Adrenal gland (tissue), 5 donors: ENCODE data around the gene CCHCR1.
A peak's percentile ranks its signal among the peaks of the same experiment; 100 is the strongest.

Experiments used
- CTCF ChIP-seq, 6 experiments: fragments of 450-650 bp in 4 of 6; fragments of 200-600 bp in 2 of 6; sonication (generic) in 1 of 6; IDR thresholded peaks; 1 replicate in 5 of 6; 2 replicates in 1 of 6; pipeline versions ENCODE4 v1.5.1 to v1.8.0; 2016 to 2021; ENCODE audit warnings: antibody characterized with exemption in 6 of 6, mild to moderate bottlenecking in 2 of 6, moderate library complexity in 1 of 6
- POLR2A ChIP-seq, 2 donors: fragments of 450-650 bp; IDR thresholded peaks; one replicate each; pipeline ENCODE4 v1.6.1; 2017; ENCODE audit warnings: antibody characterized with exemption in 2 of 2, mild to moderate bottlenecking in 2 of 2, moderate library complexity in 1 of 2
- donor health status: DM: no; HTN: no; CAD: no.

- TF ChIP-seq CTCF (IDR thresholded peaks at IDR 0.05) = no peak
- TF ChIP-seq POLR2A (IDR thresholded peaks at IDR 0.05) = peak in 1 of 2 donors; percentile 78
Observed at GRCh38 chr6:31197559-31198305, 40.1 kb upstream of the CCHCR1 start.
